Common myeloid progenitor, CD34-positive (primary cell): ENCODE results near the gene ZNF223.

Experiments used
- CTCF ChIA-PET: fragments of 350-600 bp; sonication (Branson Sonifier 250); formaldehyde crosslinking; loops from one replicate; lab custom pipeline; 2021; ENCODE audit warnings: antibody characterized with exemption; lab: Charles Lee
- POLR2A ChIA-PET: fragments of 350-600 bp; sonication (Branson Sonifier 250); formaldehyde crosslinking; loops from one replicate; lab custom pipeline; 2021; ENCODE audit warnings: antibody characterized with exemption; lab: Charles Lee
- DNase-seq, 3 donors: peaks; one replicate each; pipeline versions ENCODE4 v3.0.0 to v3.0.0-alpha.2; 2013
- H3K27ac ChIP-seq, 2 experiments: 1 replicate in 1 of 2; 2 replicates in 1 of 2; pipeline ENCODE4 v1.7.0; 2013; ENCODE audit warnings: inconsistent platforms in 2 of 2, low read length in 2 of 2, mild to moderate bottlenecking in 2 of 2, low read depth in 1 of 2, moderate library complexity in 1 of 2; ENCODE audit not compliant: severe bottlenecking in 2 of 2, insufficient read depth in 1 of 2, poor library complexity in 1 of 2
- H3K27me3 ChIP-seq, 5 experiments: replicated peaks in 2 of 5; 1 replicate in 3 of 5; 2 replicates in 2 of 5; pipeline versions ENCODE4 v1.6.1 to v1.7.0; 2013; ENCODE audit warnings: low read length in 4 of 5, mild to moderate bottlenecking in 2 of 5, moderate library complexity in 2 of 5, inconsistent platforms in 1 of 5; ENCODE audit not compliant: insufficient read depth in 5 of 5, control insufficient read depth in 4 of 5
- H3K36me3 ChIP-seq, 4 experiments: 1 replicate in 2 of 4; 2 replicates in 2 of 4; pipeline versions ENCODE4 v1.6.1 to v1.7.0; 2013; ENCODE audit warnings: low read length in 3 of 4, control low read depth in 1 of 4, mild to moderate bottlenecking in 1 of 4; ENCODE audit not compliant: control insufficient read depth in 4 of 4, insufficient read depth in 4 of 4
- H3K4me1 ChIP-seq, 4 experiments: 1 replicate in 3 of 4; 2 replicates in 1 of 4; pipeline versions ENCODE4 v1.6.1 to v1.7.1; 2013; ENCODE audit warnings: low read length in 3 of 4, mild to moderate bottlenecking in 3 of 4, control low read depth in 1 of 4, inconsistent platforms in 1 of 4, moderate library complexity in 1 of 4; ENCODE audit not compliant: control insufficient read depth in 4 of 4, insufficient read depth in 4 of 4; ENCODE audit errors: control extremely low read depth in 1 of 4
- H3K4me3 ChIP-seq, 7 experiments: 1 replicate in 4 of 7; 2 replicates in 3 of 7; pipeline versions ENCODE4 v1.5.1 to v1.7.0; 2013; ENCODE audit warnings: mild to moderate bottlenecking in 7 of 7, low read length in 6 of 7, moderate library complexity in 6 of 7, inconsistent platforms in 2 of 7, low read depth in 2 of 7, control low read depth in 1 of 7; ENCODE audit not compliant: insufficient read depth in 4 of 7, control insufficient read depth in 1 of 7; ENCODE audit errors: extremely low read depth in 1 of 7
- H3K9me3 ChIP-seq, 5 experiments: 1 replicate in 4 of 5; 2 replicates in 1 of 5; pipeline versions ENCODE4 v1.6.1 to v1.7.1; 2013; ENCODE audit warnings: low read length in 4 of 5, mild to moderate bottlenecking in 2 of 5, inconsistent platforms in 1 of 5, low read depth in 1 of 5, moderate library complexity in 1 of 5; ENCODE audit not compliant: control insufficient read depth in 4 of 5, insufficient read depth in 2 of 5; ENCODE audit errors: control extremely low read depth in 1 of 5
- WGBS: methylation state at CpG from one replicate; pipeline ENCODE4 v1.1.5; 2013; ENCODE audit not compliant: insufficient coverage; 5-methylcytosine and 5-hydroxymethylcytosine counted together

Gene ZNF223

DNA sequence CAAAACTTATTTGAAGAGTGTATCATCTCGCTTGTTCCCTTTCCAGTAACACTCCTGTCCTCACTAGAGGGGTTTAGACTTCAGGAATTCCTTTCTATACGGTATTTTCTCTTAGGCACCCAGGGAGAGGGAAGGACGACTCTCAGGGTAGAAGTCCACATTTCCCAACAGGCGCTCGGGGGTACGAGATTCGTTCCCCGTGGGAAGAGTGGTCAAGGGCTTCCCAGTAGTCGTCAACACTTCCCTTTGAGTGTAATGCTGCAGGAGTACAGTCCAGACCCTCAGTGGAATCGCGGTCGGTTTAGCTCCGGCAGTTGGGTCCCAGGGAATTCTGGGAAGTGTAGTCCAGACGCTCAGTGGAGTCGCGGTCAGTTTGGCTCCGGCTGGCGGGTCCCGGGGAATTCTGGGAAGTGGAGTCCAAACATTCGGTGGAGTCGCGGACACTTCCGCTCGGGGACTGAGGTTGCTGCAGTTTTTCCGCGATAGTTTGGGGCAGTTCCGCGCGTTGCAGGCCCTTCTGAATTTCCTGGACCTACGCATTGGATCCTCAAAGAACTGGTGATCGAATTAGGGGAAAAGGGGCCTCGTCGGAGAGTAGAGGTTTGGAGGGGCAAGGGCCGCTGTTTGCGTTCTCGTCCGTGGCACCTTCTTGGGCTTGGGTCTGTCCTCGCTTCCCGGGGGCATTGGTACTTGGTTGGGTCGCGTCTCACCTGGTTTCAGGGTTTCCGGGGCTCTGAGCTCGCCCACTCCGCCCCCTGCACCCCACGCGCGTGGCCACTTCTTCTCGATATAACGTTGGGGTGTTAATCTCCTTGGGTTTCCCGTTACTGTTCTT, 42.3 kb downstream of the ZNF223 start, which contains the start of gene ZNF224:
Gene ZNF224, plus strand, starts transcription at position 431 of the 835 bp plus-strand sequence. CDS start 3,513 bp downstream, outside the sequence.
- ChIA-PET CTCF (interaction anchor here (0.8 to 1.0 kb wide), 3 partner anchors 17 to 43 kb away, joined by 3 to 4 read pairs (median 3); no protein-coding TSS in a partner anchor), POLR2A (no interaction called here)
- peaks cover 0 to 16% (median 10%) of the 10 kb centered on the region in 4 experiments for H3K4me1 ChIP-seq
- WGBS, result 0% methylated on average over 49 of the region's 50 CpGs
- H3K4me3 ChIP-seq, result peak within 1 kb of the TSS; percentile 72 to 99 (median 95)
- peak within 1 kb of the TSS; percentile 58 to 84 for H3K27ac ChIP-seq
- no peaks in the 10 kb centered on the region for H3K27me3 ChIP-seq
- H3K36me3 ChIP-seq, result peaks cover 7 to 28% (median 22%) of the 10 kb centered on the region in 4 experiments
- peaks cover 0 to 16% (median 4%) of the 10 kb centered on the region in 5 experiments for H3K9me3 ChIP-seq
- peak; percentile 89 to 94 (median 94) for DNase-seq

DNA sequence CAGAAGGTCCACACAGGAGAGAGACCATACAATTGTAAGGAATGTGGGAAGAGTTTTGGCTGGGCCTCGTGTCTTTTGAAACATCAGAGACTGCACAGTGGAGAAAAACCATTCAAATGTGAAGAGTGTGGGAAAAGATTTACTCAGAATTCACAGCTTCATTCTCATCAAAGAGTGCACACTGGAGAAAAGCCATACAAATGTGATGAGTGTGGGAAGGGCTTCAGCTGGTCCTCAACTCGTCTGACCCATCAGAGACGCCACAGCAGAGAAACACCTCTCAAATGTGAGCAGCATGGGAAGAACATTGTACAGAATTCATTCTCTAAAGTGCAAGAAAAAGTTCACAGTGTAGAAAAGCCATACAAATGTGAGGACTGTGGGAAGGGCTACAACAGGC, 55.9 kb downstream of the ZNF223 start:
- H3K27me3 ChIP-seq, result no peaks in the 10 kb centered on the region
- ChIA-PET POLR2A (interaction anchor here (0.6 kb wide), 1 partner anchor 125 kb away, joined by 5 read pairs; no protein-coding TSS in a partner anchor), CTCF (no interaction called here)
- no peak for DNase-seq
- 100% methylated on average over 2 of the region's 3 CpGs for WGBS
- H3K4me1 ChIP-seq, result peaks cover 0 to 10% (median 5%) of the 10 kb centered on the region in 4 experiments
- no peak overlapping the region for H3K27ac ChIP-seq
- peaks cover 25 to 62% (median 39%) of the 10 kb centered on the region in 4 experiments for H3K36me3 ChIP-seq
- H3K9me3 ChIP-seq, result peaks cover 7 to 65% (median 42%) of the 10 kb centered on the region in 5 experiments
- no peak overlapping the region for H3K4me3 ChIP-seq

- ChIA-PET CTCF (no interaction called here), POLR2A (no interaction called here)
- H3K4me3 ChIP-seq, result no peak overlapping the region
- no peaks in the 10 kb centered on the region for H3K27me3 ChIP-seq
- no peak for DNase-seq
- no peak overlapping the region for H3K27ac ChIP-seq
- H3K36me3 ChIP-seq, result peaks cover 16 to 45% (median 26%) of the 10 kb centered on the region in 4 experiments
- H3K4me1 ChIP-seq, result peaks cover 0 to 19% (median 12%) of the 10 kb centered on the region in 4 experiments
- peaks cover 7 to 48% (median 33%) of the 10 kb centered on the region in 5 experiments for H3K9me3 ChIP-seq
Observed at GRCh38 chr19:44109458-44109857, 57.6 kb downstream of the ZNF223 start.

DNA sequence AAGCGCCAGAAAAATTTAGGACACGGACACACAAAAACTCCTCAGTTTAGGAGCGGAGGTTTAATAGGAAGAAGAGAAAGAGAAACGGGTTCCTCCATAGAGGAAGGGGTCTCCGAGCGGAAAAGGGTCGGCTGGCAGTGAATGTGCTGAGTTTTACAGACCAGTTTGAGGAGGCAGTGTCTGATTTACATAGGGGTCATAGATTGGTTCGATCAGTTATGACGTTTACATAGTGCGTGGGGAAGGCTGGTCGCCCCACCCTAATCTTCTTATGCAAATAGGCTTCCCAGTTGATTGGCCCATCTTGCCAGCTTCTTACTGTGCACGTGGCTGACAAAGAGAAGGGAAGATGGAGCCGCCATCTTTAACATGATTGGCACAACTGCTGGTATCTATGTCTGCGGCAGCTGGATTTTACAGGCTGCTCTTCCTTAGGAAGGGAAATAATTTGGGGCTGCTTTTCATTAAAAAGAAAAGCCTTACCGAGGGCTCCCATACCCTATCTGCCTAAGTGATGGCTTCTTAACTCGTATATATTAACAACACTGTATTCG, 60.2 kb downstream of the ZNF223 start:
- no peak overlapping the region for H3K27ac ChIP-seq
- H3K27me3 ChIP-seq, result no peaks in the 10 kb centered on the region
- WGBS, result 40% methylated on average over 13 of the region's 17 CpGs
- POLR2A ChIA-PET, result no interaction called here
- peaks cover 0 to 19% (median 12%) of the 10 kb centered on the region in 4 experiments for H3K4me1 ChIP-seq
- CTCF ChIA-PET, result no interaction called here
- H3K4me3 ChIP-seq, result peak overlapping the region in 6 of 7 experiments; percentile 73 to 98 (median 90)
- H3K36me3 ChIP-seq, result peaks cover 7 to 31% (median 18%) of the 10 kb centered on the region in 4 experiments
- peak; percentile 51 to 82 (median 69) for DNase-seq
- peaks cover 6 to 27% (median 17%) of the 10 kb centered on the region in 5 experiments for H3K9me3 ChIP-seq

GRCh38 chr19:44112802-44113137, 60.9 kb downstream of the ZNF223 start:
- peak overlapping the region; percentile 73 to 98 (median 92) for H3K4me3 ChIP-seq
- H3K36me3 ChIP-seq, result peaks cover 9 to 28% (median 16%) of the 10 kb centered on the region in 4 experiments
- peaks cover 6 to 19% (median 10%) of the 10 kb centered on the region in 5 experiments for H3K9me3 ChIP-seq
- peak overlapping the region in 1 of 2 experiments; percentile 80 for H3K27ac ChIP-seq
- DNase-seq, result peak in 1 of 3 donors; percentile 0
- no peaks in the 10 kb centered on the region for H3K27me3 ChIP-seq
- POLR2A ChIA-PET, result no interaction called here
- peaks cover 0 to 19% (median 12%) of the 10 kb centered on the region in 4 experiments for H3K4me1 ChIP-seq
- 0% methylated on average over 11 of the region's 11 CpGs for WGBS
- CTCF ChIA-PET, result no interaction called here

- Histone ChIP-seq H3K4me3 (peak within 1 kb of the TSS; percentile 73 to 98 (median 92)), H3K4me1 (peaks cover 0 to 19% (median 12%) of the 10 kb centered on the region in 4 experiments), H3K27ac (peak within 1 kb of the TSS; percentile 54 to 80), H3K36me3 (peaks cover 6 to 27% (median 17%) of the 10 kb centered on the region in 4 experiments), H3K27me3 (no peaks in the 10 kb centered on the region), H3K9me3 (peaks cover 3 to 16% (median 6%) of the 10 kb centered on the region in 5 experiments)
- DNase-seq, result peak; percentile 94 to 95 (median 95)
- ChIA-PET POLR2A (interaction anchor here (0.6 kb wide), 1 partner anchor 15 kb away, joined by 3 read pairs; no protein-coding TSS in a partner anchor), CTCF (no interaction called here)
- 0% methylated on average over 43 of the region's 44 CpGs for WGBS
Observed at GRCh38 chr19:44113138-44113783, 61.4 kb downstream of the ZNF223 start, which contains the start of gene ZNF225. Gene ZNF225 (plus strand): TSS chr19:44113399. CDS start chr19:44115828, 2,429 bp downstream.
